ENCODE results near the gene ZIC2.

ZIC2 gene
- long read RNA-seq = 0 reads

GRCh38 chr13:99981735-99982035 lies at the start of gene ZIC2:
TSS of gene ZIC2 (plus strand) at chr13:99981784. CDS start at chr13:99982065, 281 bp downstream.
- no peak within 1 kb of the TSS for H3K27ac ChIP-seq (replicated peaks)
- peak within 1 kb of the TSS; percentile 25 for H3K4me3 ChIP-seq (replicated peaks; ENCODE audit: insufficient read depth, low read length)
- no peak for TF ChIP-seq REST (IDR thresholded peaks at IDR 0.05; ENCODE audit: insufficient replicate concordance, low read depth)
- peaks cover 80% of the 10 kb centered on the region for H3K27me3 ChIP-seq (ENCODE audit: insufficient read depth, poor library complexity, severe bottlenecking)
- no peak for DNase-seq (ENCODE audit: low read depth in 1 of 2, low spot score in 1 of 2)

GRCh38 chr13:99932912-99933311 lies 48.7 kb upstream of the ZIC2 start:
- no peak overlapping the region for H3K27ac ChIP-seq (replicated peaks)
- no peak overlapping the region for H3K4me3 ChIP-seq (replicated peaks; ENCODE audit: insufficient read depth, low read length)
- DNase-seq (ENCODE audit: low read depth in 1 of 2, low spot score in 1 of 2) = no peak
- TF ChIP-seq POLR2AphosphoS5 (IDR thresholded peaks at IDR 0.05; ENCODE audit: low read depth) (no peak), SPI1 (IDR thresholded peaks at IDR 0.05; ENCODE audit: borderline replicate concordance, low read depth) (no peak), REST (IDR thresholded peaks at IDR 0.05; ENCODE audit: insufficient replicate concordance, low read depth) (no peak), CTCF (IDR thresholded peaks at IDR 0.05; ENCODE audit: insufficient read depth, low read length) (no peak), GABPA (IDR thresholded peaks at IDR 0.05; ENCODE audit: low read depth) (no peak)
- H3K27me3 ChIP-seq (ENCODE audit: insufficient read depth, poor library complexity, severe bottlenecking) = no peaks in the 10 kb centered on the region

- Histone ChIP-seq H3K27ac (replicated peaks) (no peak overlapping the region), H3K27me3 (ENCODE audit: insufficient read depth, poor library complexity, severe bottlenecking) (no peaks in the 10 kb centered on the region), H3K4me3 (replicated peaks; ENCODE audit: insufficient read depth, low read length) (no peak overlapping the region)
- DNase-seq (ENCODE audit: low read depth in 1 of 2, low spot score in 1 of 2) = no peak
- TF ChIP-seq SPI1 (IDR thresholded peaks at IDR 0.05; ENCODE audit: borderline replicate concordance, low read depth) (no peak), POLR2AphosphoS5 (IDR thresholded peaks at IDR 0.05; ENCODE audit: low read depth) (no peak), GABPA (IDR thresholded peaks at IDR 0.05; ENCODE audit: low read depth) (no peak), CTCF (IDR thresholded peaks at IDR 0.05; ENCODE audit: insufficient read depth, low read length) (no peak), REST (IDR thresholded peaks at IDR 0.05; ENCODE audit: insufficient replicate concordance, low read depth) (no peak)
These were observed 45.8 kb upstream of the ZIC2 start for GRCh38 chr13:99935772-99936171.

GRCh38 chr13:99938635-99939034 lies 42.9 kb upstream of the ZIC2 start:
- Histone ChIP-seq H3K4me3 (replicated peaks; ENCODE audit: insufficient read depth, low read length) (no peak overlapping the region), H3K27me3 (ENCODE audit: insufficient read depth, poor library complexity, severe bottlenecking) (no peaks in the 10 kb centered on the region), H3K27ac (replicated peaks) (no peak overlapping the region)
- no peak for TF ChIP-seq CTCF (IDR thresholded peaks at IDR 0.05; ENCODE audit: insufficient read depth, low read length)
- no peak for TF ChIP-seq REST (IDR thresholded peaks at IDR 0.05; ENCODE audit: insufficient replicate concordance, low read depth)
- no peak for TF ChIP-seq POLR2AphosphoS5 (IDR thresholded peaks at IDR 0.05; ENCODE audit: low read depth)
- no peak for TF ChIP-seq GABPA (IDR thresholded peaks at IDR 0.05; ENCODE audit: low read depth)
- TF ChIP-seq SPI1 (IDR thresholded peaks at IDR 0.05; ENCODE audit: borderline replicate concordance, low read depth) = no peak
- DNase-seq (ENCODE audit: low read depth in 1 of 2, low spot score in 1 of 2) = no peak

All from HL-60 (cell line).